ENCODE results near the gene ELMOD3. TPM values are rescaled to one million over a fixed set of nuclear protein-coding genes. Genes with fewer than 3 reads are reported as not detected.

Gene ELMOD3
- total RNA-seq, 4 donors from 2014 or later, result 12.8 to 45.3 (median 21.0) TPM

- H3K4me1 ChIP-seq, result peaks cover 0 to 8% of the 10 kb centered on the region in 2 donors
- no peaks in the 10 kb centered on the region for H3K36me3 ChIP-seq
- H3K27me3 ChIP-seq, result no peaks in the 10 kb centered on the region
- no peak overlapping the region for H3K4me3 ChIP-seq
- intact Hi-C loops (cut with DNase I; ENCODE audit: low total_unique reads), result no loop called here
- TF ChIP-seq CTCF (IDR thresholded peaks at IDR 0.05) (no peak), POLR2A (IDR thresholded peaks at IDR 0.05) (no peak)
- H3K9me3 ChIP-seq, result no peaks in the 10 kb centered on the region
- DNase-seq, result no peak
- H3K27ac ChIP-seq, result no peak overlapping the region
Observed at GRCh38 chr2:85422072-85422457, 67.5 kb downstream of the ELMOD3 start.

GRCh38 chr2:85423525-85423924 lies 69.0 kb downstream of the ELMOD3 start:
- no peaks in the 10 kb centered on the region for H3K27me3 ChIP-seq
- no peak overlapping the region for H3K27ac ChIP-seq
- H3K36me3 ChIP-seq, result no peaks in the 10 kb centered on the region
- no peaks in the 10 kb centered on the region for H3K9me3 ChIP-seq
- no peak for TF ChIP-seq CTCF (IDR thresholded peaks at IDR 0.05)
- TF ChIP-seq POLR2A (IDR thresholded peaks at IDR 0.05), result no peak
- no peak overlapping the region for H3K4me3 ChIP-seq
- peaks cover 0 to 8% of the 10 kb centered on the region in 2 donors for H3K4me1 ChIP-seq
- DNase-seq, result no peak
- intact Hi-C loops (cut with DNase I; ENCODE audit: low total_unique reads), result no loop called here

- no peak overlapping the region for H3K4me3 ChIP-seq
- H3K4me1 ChIP-seq, result no peaks in the 10 kb centered on the region
- intact Hi-C loops (cut with DNase I; ENCODE audit: low total_unique reads), result no loop called here
- no peak overlapping the region for H3K27ac ChIP-seq
- H3K9me3 ChIP-seq, result no peaks in the 10 kb centered on the region
- H3K27me3 ChIP-seq, result no peaks in the 10 kb centered on the region
- H3K36me3 ChIP-seq, result no peaks in the 10 kb centered on the region
- DNase-seq, result no peak
- no peak for TF ChIP-seq CTCF (IDR thresholded peaks at IDR 0.05)
- no peak for TF ChIP-seq POLR2A (IDR thresholded peaks at IDR 0.05)
Observed at GRCh38 chr2:85425588-85425987, 71.0 kb downstream of the ELMOD3 start.

GRCh38 chr2:85427300-85427835 lies 72.8 kb downstream of the ELMOD3 start:
- no peaks in the 10 kb centered on the region for H3K36me3 ChIP-seq
- H3K4me1 ChIP-seq, result no peaks in the 10 kb centered on the region
- intact Hi-C loops (cut with DNase I; ENCODE audit: low total_unique reads), result no loop called here
- no peak overlapping the region for H3K4me3 ChIP-seq
- H3K27ac ChIP-seq, result no peak overlapping the region
- no peaks in the 10 kb centered on the region for H3K27me3 ChIP-seq
- TF ChIP-seq CTCF (IDR thresholded peaks at IDR 0.05) (no peak), POLR2A (IDR thresholded peaks at IDR 0.05) (no peak)
- no peaks in the 10 kb centered on the region for H3K9me3 ChIP-seq
- no peak for DNase-seq

DNA sequence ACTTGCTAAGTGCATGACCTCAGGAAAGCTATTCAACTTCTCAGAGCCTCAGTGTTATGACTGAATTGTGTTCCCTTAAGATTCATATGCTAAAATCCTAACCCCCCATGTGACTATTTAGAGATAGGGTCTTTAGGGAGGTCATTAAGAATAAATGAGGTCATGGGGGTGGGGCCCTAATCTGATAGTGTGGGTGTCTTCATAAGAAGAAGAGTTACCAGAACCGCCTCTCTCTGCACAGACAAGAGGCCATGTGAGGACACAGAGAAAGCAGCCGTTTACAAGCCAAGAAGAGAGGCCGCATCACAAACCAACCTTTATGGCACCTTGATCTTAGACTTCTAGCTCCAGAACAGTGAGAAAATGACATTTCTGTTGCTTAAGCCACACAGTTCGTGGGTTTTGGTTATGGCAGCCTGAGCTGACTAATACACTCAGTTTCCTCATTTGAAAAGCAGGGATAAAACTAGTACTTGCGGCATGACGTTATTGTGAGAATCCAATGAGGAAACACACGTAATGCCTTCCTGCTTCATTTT lies 73.8 kb downstream of the ELMOD3 start:
- H3K27ac ChIP-seq, result no peak overlapping the region
- TF ChIP-seq POLR2A (IDR thresholded peaks at IDR 0.05) (no peak), CTCF (IDR thresholded peaks at IDR 0.05) (no peak)
- H3K9me3 ChIP-seq, result no peaks in the 10 kb centered on the region
- no peaks in the 10 kb centered on the region for H3K4me1 ChIP-seq
- DNase-seq, result no peak
- no peak overlapping the region for H3K4me3 ChIP-seq
- no peaks in the 10 kb centered on the region for H3K36me3 ChIP-seq
- intact Hi-C loops (cut with DNase I; ENCODE audit: low total_unique reads), result no loop called here
- H3K27me3 ChIP-seq, result no peaks in the 10 kb centered on the region
